HG03097 (cell line): Measurements from ENCODE around the gene IGFBP3.

Experiments
- ATAC-seq: cut with Tn5 transposase; IDR thresholded peaks from one replicate; pipeline ENCODE4 v1.9.1; 2021; ENCODE audit not compliant: unreplicated experiment, low FRiP score

IGFBP3 gene

GRCh38 chr7:45923290-45923689, 2.2 kb upstream of the IGFBP3 start:
- no peak for ATAC-seq

GRCh38 chr7:45922810-45923209, 1.7 kb upstream of the IGFBP3 start:
- ATAC-seq, result no peak

GRCh38 chr7:45921699-45922519, 837 bp upstream of the IGFBP3 start:
- no peak for ATAC-seq

- no peak for ATAC-seq
Observed at GRCh38 chr7:45921381-45921698, 268 bp upstream of the IGFBP3 start.

GRCh38 chr7:45919993-45920459, 1.0 kb downstream of the IGFBP3 start:
- ATAC-seq, result no peak

- no peak for ATAC-seq
Observed at GRCh38 chr7:45919231-45919784, 1.8 kb downstream of the IGFBP3 start.

- ATAC-seq, result no peak
Observed at GRCh38 chr7:45918556-45918955, 2.5 kb downstream of the IGFBP3 start.

- ATAC-seq, result peak; percentile 73
Observed at GRCh38 chr7:45917658-45918057, 3.4 kb downstream of the IGFBP3 start.

- ATAC-seq, result no peak
Observed at GRCh38 chr7:45917064-45917463, 4.0 kb downstream of the IGFBP3 start.

- no peak for ATAC-seq
Observed at GRCh38 chr7:45915606-45916005, 5.5 kb downstream of the IGFBP3 start.

GRCh38 chr7:45914911-45915310, 6.2 kb downstream of the IGFBP3 start:
- no peak for ATAC-seq

- ATAC-seq, result no peak
Observed at GRCh38 chr7:45912972-45913371, 8.1 kb downstream of the IGFBP3 start.

- no peak for ATAC-seq
Observed at GRCh38 chr7:45911311-45911710, 9.8 kb downstream of the IGFBP3 start.

- ATAC-seq, result no peak
Observed at GRCh38 chr7:45910855-45911254, 10.2 kb downstream of the IGFBP3 start.

- ATAC-seq, result no peak
Observed at GRCh38 chr7:45909561-45909960, 11.5 kb downstream of the IGFBP3 start.

GRCh38 chr7:45902820-45903219, 18.3 kb downstream of the IGFBP3 start:
- no peak for ATAC-seq

- ATAC-seq, result no peak
Observed at GRCh38 chr7:45901566-45901965, 19.5 kb downstream of the IGFBP3 start.

GRCh38 chr7:45898222-45898621, 22.9 kb downstream of the IGFBP3 start:
- no peak for ATAC-seq

- no peak for ATAC-seq
Observed at GRCh38 chr7:45897042-45897690, 23.9 kb downstream of the IGFBP3 start.

GRCh38 chr7:45894665-45895062, 26.4 kb downstream of the IGFBP3 start:
- no peak for ATAC-seq

- no peak for ATAC-seq
Observed at GRCh38 chr7:45893996-45894664, 26.9 kb downstream of the IGFBP3 start.
